CD14-positive monocyte (primary cell): ENCODE results near the gene WDPCP. TPM values are rescaled to one million over a fixed set of nuclear protein-coding genes. Genes with fewer than 3 reads are reported as not detected.

Experiments used
- DNase-seq, 3 donors: peaks; one replicate each; pipeline ENCODE4 v3.0.0-alpha.2; 2011 to 2022
- H2AFZ ChIP-seq: 2 replicates; pipeline ENCODE4 v1.6.0; 2012; ENCODE audit warnings: mild to moderate bottlenecking, low read depth, low read length, inconsistent platforms; ENCODE audit not compliant: insufficient read depth, poor library complexity, severe bottlenecking
- H3K27ac ChIP-seq, 2 donors: 1 replicate in 1 of 2; 2 replicates in 1 of 2; pipeline ENCODE4 v1.5.1; 2012 to 2013; ENCODE audit warnings: low read length in 2 of 2, control low read depth in 1 of 2, inconsistent platforms in 1 of 2, low read depth in 1 of 2, mild to moderate bottlenecking in 1 of 2
- H3K27me3 ChIP-seq, 2 donors: one replicate each; pipeline versions ENCODE4 v1.6.0 to v1.6.1; 2011 to 2013; ENCODE audit warnings: low read length in 2 of 2; ENCODE audit not compliant: control insufficient read depth in 2 of 2, insufficient read depth in 2 of 2
- H3K36me3 ChIP-seq, 2 donors: replicated peaks in 1 of 2; 1 replicate in 1 of 2; 2 replicates in 1 of 2; pipeline versions ENCODE4 v1.5.1 to v1.6.1; 2012 to 2013; ENCODE audit warnings: low read length in 2 of 2, control low read depth in 1 of 2, inconsistent platforms in 1 of 2, mild to moderate bottlenecking in 1 of 2; ENCODE audit not compliant: insufficient read depth in 2 of 2, control insufficient read depth in 1 of 2
- H3K4me1 ChIP-seq, 2 donors: 1 replicate in 1 of 2; 2 replicates in 1 of 2; pipeline versions ENCODE4 v1.5.1 to v1.6.1; 2012 to 2013; ENCODE audit warnings: low read length in 2 of 2, control low read depth in 1 of 2, inconsistent platforms in 1 of 2, mild to moderate bottlenecking in 1 of 2, moderate library complexity in 1 of 2; ENCODE audit not compliant: insufficient read depth in 2 of 2, control insufficient read depth in 1 of 2
- H3K4me2 ChIP-seq: replicated peaks from 2 replicates; pipeline ENCODE3; 2012; ENCODE audit warnings: low read length, moderate library complexity, mild to moderate bottlenecking; ENCODE audit not compliant: poor library complexity, severe bottlenecking; ENCODE audit errors: extremely low read depth
- H3K4me3 ChIP-seq, 3 experiments: fragments of 200-600 bp in 1 of 3; sonication (generic) in 1 of 3; replicated peaks in 1 of 3; 1 replicate in 2 of 3; 2 replicates in 1 of 3; pipeline ENCODE4 v1.5.1; 2011 to 2013; ENCODE audit warnings: low read length in 3 of 3, mild to moderate bottlenecking in 3 of 3, control low read depth in 2 of 3, low read depth in 2 of 3, inconsistent platforms in 1 of 3, moderate library complexity in 1 of 3
- H3K79me2 ChIP-seq: 2 replicates; pipeline ENCODE4 v1.6.0; 2012; ENCODE audit warnings: mild to moderate bottlenecking, control low read depth, inconsistent platforms, low read length, moderate library complexity; ENCODE audit not compliant: insufficient read depth
- H3K9ac ChIP-seq: 2 replicates; pipeline ENCODE4 v1.6.0; 2017; ENCODE audit warnings: low read length, mild to moderate bottlenecking; ENCODE audit not compliant: insufficient read depth, poor library complexity, severe bottlenecking
- H3K9me3 ChIP-seq, 2 donors: replicated peaks in 1 of 2; 1 replicate in 1 of 2; 2 replicates in 1 of 2; pipeline versions ENCODE4 v1.5.1 to v1.6.1; 2012 to 2013; ENCODE audit warnings: low read length in 2 of 2, control low read depth in 1 of 2; ENCODE audit not compliant: control insufficient read depth in 1 of 2, insufficient read depth in 1 of 2
- H4K20me1 ChIP-seq: 2 replicates; pipeline ENCODE4 v1.6.0; 2012; ENCODE audit warnings: mild to moderate bottlenecking, low read length, control low read depth, moderate library complexity; ENCODE audit not compliant: insufficient read depth
- H3K27ac Mint-ChIP-seq, 7 donors: one replicate each; pipeline ENCODE4 v1.8.0; 2020; ENCODE audit warnings: mild to moderate bottlenecking in 7 of 7, mixed read lengths in 7 of 7, moderate library complexity in 6 of 7, inconsistent platforms in 2 of 7
- H3K27me3 Mint-ChIP-seq, 3 donors: one replicate each; pipeline ENCODE4 v1.8.0; 2021 to 2022; ENCODE audit warnings: low read depth in 3 of 3, mild to moderate bottlenecking in 3 of 3, mixed read lengths in 3 of 3, moderate library complexity in 3 of 3, inconsistent platforms in 1 of 3
- H3K36me3 Mint-ChIP-seq, 2 donors: one replicate each; pipeline ENCODE4 v1.8.0; 2020; ENCODE audit warnings: mixed read lengths in 2 of 2, inconsistent platforms in 1 of 2, mild to moderate bottlenecking in 1 of 2
- H3K4me1 Mint-ChIP-seq: one replicate; pipeline ENCODE4 v1.8.0; 2020; ENCODE audit warnings: mild to moderate bottlenecking, mixed read lengths
- H3K4me3 Mint-ChIP-seq, 2 donors: one replicate each; pipeline ENCODE4 v1.8.0; 2020; ENCODE audit warnings: mild to moderate bottlenecking in 2 of 2, mixed read lengths in 2 of 2, moderate library complexity in 1 of 2
- H3K9me3 Mint-ChIP-seq, 7 donors: one replicate each; pipeline ENCODE4 v1.8.0; 2020 to 2022; ENCODE audit warnings: mixed read lengths in 7 of 7, mild to moderate bottlenecking in 6 of 7, moderate library complexity in 6 of 7, inconsistent platforms in 2 of 7
- CTCF ChIP-seq: fragments of 200-600 bp; IDR thresholded peaks from one replicate; pipeline ENCODE4 v1.8.0; 2022; ENCODE audit warnings: antibody characterized with exemption, mild to moderate bottlenecking
- WGBS: methylation state at CpG from one replicate; pipeline ENCODE4 v1.1.5; 2013; ENCODE audit warnings: missing lambda C conversion rate; ENCODE audit not compliant: insufficient coverage; 5-methylcytosine and 5-hydroxymethylcytosine counted together
- intact Hi-C, 2 donors: fragments of 100-400 bp; cut with micrococcal nuclease; formaldehyde crosslinking; loops; one replicate each; pipeline versions ENCODE4 v1.15.0 to v1.15.1; 2023
- polyA plus RNA-seq, 3 donors: library from polyadenylated mRNA; depleted of rRNA in 1 of 3; unstranded in 2 of 3; stranded (reverse) in 1 of 3; fragments of 300-500 nt in 2 of 3; fragments of >200 nt in 1 of 3; fragmentation: Illumina TruSeq in 2 of 3; gene quantifications; 1 replicate in 2 of 3; 2 replicates in 1 of 3; pipeline ENCODE4 v1.2.3, GENCODE V29; 2012 to 2021

The WDPCP gene
- polyA plus RNA-seq, 3 donors = 3.3 to 5.2 (median 3.7) TPM

DNA sequence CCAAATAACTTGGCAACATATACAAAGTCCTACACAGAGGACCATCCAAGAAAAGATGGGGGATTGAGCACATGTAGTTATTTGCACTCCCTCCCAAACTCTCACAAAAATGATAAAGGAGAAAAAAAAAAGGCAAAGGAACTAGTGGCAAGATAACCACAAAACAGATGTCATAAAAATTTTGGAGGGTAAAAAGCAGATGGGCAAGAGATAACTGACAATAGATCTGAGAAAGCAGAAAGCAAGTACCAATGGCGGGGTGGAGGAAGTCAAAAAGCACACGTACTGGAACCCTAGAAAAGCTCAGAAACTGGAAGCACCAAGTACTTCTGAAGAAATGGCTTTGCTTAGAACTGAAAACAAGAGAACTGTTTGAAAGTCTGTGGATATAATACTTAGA is 82.0 kb downstream of the WDPCP start:
- Histone ChIP-seq H3K79me2 (no peaks in the 10 kb centered on the region), H3K9ac (no peak overlapping the region), H3K4me1 (no peaks in the 10 kb centered on the region), H3K4me3 (no peak overlapping the region), H4K20me1 (no peaks in the 10 kb centered on the region), H3K27ac (no peak overlapping the region), H3K36me3 (no peaks in the 10 kb centered on the region), H3K4me2 (no peak overlapping the region), H3K27me3 (no peaks in the 10 kb centered on the region), H2AFZ (no peak overlapping the region), H3K9me3 (peaks cover 7% of the 10 kb centered on the region in 2 donors)
- TF ChIP-seq CTCF = no peak
- no peak for DNase-seq
- Mint-ChIP-seq H3K27me3 (no peaks in the 10 kb centered on the region), H3K4me1 (no peaks in the 10 kb centered on the region), H3K36me3 (no peaks in the 10 kb centered on the region), H3K4me3 (no peak overlapping the region), H3K9me3 (peaks cover 9 to 32% (median 24%) of the 10 kb centered on the region in 7 donors), H3K27ac (no peak overlapping the region)
- intact Hi-C loops = no loop called here
- WGBS = 20% methylated on average over 2 of the region's 2 CpGs

DNA sequence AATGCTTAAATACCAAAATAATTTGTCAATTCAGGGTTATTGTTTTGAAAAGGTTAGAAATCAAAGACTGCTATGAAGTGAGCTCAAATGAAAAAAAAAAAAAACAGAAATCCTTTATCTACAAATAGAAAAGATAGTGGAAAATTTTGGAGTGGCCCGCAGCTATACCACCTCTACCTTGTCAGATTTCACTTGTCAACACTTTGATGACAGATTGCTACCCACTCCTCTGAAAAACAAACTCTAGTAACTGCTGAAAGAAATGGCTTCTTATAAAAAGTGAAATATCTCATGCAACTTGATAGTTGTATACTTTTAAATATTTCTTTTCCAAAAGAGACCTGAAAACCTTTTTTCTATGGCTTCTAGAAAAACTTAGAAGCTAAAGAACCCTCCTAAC is 84.5 kb downstream of the WDPCP start:
- DNase-seq = no peak
- no peaks in the 10 kb centered on the region for H3K9me3 ChIP-seq
- H3K4me3 ChIP-seq = no peak overlapping the region
- H3K4me1 ChIP-seq = no peaks in the 10 kb centered on the region
- Mint-ChIP-seq H3K4me1 (no peaks in the 10 kb centered on the region), H3K4me3 (no peak overlapping the region), H3K27me3 (no peaks in the 10 kb centered on the region), H3K36me3 (no peaks in the 10 kb centered on the region), H3K27ac (no peak overlapping the region), H3K9me3 (peaks cover 0 to 9% (median 4%) of the 10 kb centered on the region in 7 donors)
- H3K27me3 ChIP-seq = no peaks in the 10 kb centered on the region
- H3K27ac ChIP-seq = no peak overlapping the region
- H4K20me1 ChIP-seq = no peaks in the 10 kb centered on the region
- no peaks in the 10 kb centered on the region for H3K36me3 ChIP-seq
- intact Hi-C loops = no loop called here
- WGBS = no CpG with 5 or more reads among the region's 1 CpG
- TF ChIP-seq CTCF = no peak
- H2AFZ ChIP-seq = no peak overlapping the region
- no peak overlapping the region for H3K4me2 ChIP-seq
- H3K79me2 ChIP-seq = no peaks in the 10 kb centered on the region
- H3K9ac ChIP-seq = no peak overlapping the region
